GM21723 (cell line): ENCODE measurements around the gene TMEM208.
A peak's percentile ranks its signal among the peaks of the same experiment; 100 is the strongest.

Experiments used
- ATAC-seq: cut with Tn5 transposase; IDR thresholded peaks from one replicate; pipeline ENCODE4 v1.9.1; 2021; ENCODE audit warnings: mild to moderate bottlenecking, moderate library complexity; ENCODE audit not compliant: unreplicated experiment

Gene TMEM208

DNA sequence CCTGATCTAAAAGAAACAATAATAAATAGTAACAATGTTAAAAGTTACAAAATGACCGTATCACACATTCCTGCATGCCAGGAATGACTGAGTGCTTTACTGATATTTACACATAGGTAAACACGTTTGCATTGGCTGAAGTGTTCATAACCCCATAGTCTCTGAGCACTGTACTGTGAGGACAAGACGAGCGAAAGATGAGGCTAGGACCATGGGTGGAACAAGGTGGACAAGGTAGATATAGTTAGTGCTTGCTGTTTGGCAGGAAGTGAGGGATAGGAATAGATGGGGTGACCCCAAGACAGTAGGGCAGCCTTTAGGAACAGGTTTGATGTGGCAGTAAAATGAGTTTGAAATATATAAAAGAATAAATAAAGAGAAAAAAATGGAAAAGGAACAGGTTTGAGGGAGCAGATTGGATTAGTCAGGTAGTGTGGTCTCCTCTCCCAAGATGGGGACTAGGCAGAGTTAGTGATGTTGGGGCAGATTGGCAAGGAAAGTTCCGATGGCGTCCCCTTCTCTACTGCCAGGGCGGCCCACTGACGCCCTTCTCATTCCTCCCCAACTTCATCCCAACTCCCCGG, 35.4 kb upstream of the TMEM208 start:
- ATAC-seq, result peak; percentile 5

DNA sequence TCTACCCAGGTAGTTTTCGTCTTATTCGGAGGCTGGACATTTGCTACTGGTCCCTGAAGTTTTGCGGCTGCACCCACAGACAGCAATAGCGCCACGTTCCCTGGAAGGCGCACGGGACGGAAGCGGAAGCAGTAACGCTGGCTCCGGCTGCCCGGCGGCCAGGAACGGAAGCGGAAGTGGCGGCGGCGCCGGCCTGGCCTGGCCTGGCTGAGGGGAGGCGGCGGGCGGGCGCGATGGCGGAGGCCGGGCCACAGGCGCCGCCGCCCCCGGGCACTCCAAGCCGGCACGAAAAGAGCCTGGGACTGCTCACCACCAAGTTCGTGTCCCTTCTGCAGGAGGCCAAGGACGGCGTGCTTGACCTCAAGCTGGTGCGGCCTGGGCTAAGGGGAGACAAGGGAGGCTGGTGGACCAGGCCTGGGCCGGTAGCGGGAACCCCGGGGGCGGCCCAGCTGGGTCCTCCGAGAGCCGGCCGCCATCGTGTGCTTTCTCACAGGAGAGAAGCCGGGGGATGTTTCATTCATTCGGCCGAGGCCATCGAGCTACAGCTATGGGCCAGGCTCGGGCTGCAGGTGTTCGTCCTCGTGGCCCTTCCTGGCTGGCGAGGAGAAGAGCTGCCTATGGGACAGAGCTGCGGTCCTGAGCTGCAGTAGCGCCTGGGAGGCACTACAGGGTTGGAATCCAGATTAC, 34.8 kb upstream of the TMEM208 start, which contains the start of gene E2F4:
TSS of gene E2F4 (plus strand) at position 161 of the 687 bp plus-strand sequence. CDS start at position 234, 73 bp downstream.
- ATAC-seq, result peak; percentile 81

DNA sequence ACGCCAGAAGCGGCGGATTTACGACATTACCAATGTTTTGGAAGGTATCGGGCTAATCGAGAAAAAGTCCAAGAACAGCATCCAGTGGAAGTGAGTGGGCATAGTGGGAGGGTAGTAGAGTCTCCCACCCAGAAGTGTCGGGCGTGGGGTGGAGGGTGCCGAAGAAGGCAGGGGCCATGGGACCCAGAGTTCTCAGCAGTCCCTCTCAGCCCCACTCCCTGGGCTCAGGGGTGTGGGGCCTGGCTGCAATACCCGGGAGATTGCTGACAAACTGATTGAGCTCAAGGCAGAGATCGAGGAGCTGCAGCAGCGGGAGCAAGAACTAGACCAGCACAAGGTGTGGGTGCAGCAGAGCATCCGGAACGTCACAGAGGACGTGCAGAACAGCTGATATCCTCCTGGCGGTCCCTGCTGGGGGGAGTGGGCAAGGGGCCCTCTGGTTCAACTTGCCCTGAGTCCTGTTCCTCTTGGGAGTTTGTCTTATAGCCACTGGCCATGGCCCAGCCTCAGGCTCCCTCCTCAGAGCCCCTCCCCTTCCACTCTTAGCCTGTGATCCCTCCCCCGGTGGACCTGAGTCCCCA, 34.1 kb upstream of the TMEM208 start:
- ATAC-seq, result peak; percentile 8

DNA sequence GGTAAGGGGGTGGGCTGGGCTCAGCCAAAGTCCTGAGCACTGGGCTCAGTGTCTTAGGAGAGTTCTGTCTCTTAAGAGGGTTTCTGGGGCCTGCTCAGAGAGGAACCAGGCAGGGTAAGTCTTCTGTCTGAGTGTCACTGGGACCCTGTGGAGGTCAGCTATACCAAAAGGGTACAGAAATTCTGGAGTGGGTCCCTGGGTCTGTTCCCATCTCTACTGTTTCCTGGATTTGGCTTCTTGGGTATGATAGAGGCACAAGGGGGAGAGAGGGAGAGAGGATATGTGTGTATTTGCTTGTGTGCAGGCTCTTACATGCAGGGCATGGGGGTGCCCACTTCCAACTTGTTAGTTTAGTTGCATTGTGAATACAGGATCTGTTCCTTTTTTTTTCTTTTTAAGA, 33.4 kb upstream of the TMEM208 start:
- no peak for ATAC-seq

DNA sequence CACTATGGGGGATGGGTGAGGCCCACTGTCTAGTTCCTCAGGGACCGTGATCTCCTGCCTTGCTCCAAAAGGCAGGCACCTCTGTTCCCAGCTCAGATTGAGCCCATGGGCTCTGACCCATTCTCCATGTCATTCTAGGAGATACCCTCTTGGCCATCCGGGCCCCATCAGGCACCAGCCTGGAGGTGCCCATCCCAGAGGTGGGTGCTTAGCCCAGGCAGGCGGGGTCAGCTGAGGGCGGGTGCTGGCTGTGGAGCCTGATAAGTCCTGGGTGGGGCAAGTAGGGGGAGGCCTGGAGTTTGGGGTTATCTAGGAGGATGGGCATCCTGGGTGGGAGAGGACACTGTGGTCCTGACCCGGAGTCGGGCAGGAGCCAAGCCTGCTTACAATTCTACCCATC, 32.7 kb upstream of the TMEM208 start:
- ATAC-seq, result no peak

GRCh38 chr16:67195676-67196075, 31.3 kb upstream of the TMEM208 start:
- no peak for ATAC-seq

DNA sequence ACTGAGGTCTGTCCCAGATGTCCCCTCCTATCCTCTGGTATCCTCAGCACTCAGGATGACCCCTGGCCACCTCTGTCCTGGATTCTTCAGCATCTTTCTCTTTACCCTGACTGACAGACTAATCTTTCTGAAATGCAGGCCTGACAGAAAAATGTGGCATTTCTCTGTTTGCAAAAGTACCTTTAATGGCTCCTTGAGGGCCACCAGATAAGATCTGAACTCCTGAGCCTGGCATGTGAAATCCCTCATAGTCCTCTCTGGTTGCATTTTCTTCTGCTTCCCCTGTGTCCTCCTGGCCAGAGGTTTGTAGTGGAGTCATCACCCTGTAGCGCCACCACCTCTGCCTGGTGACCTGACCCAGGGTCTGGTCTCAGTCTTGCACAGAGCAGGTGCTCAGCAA, 30.0 kb upstream of the TMEM208 start:
- ATAC-seq, result no peak

DNA sequence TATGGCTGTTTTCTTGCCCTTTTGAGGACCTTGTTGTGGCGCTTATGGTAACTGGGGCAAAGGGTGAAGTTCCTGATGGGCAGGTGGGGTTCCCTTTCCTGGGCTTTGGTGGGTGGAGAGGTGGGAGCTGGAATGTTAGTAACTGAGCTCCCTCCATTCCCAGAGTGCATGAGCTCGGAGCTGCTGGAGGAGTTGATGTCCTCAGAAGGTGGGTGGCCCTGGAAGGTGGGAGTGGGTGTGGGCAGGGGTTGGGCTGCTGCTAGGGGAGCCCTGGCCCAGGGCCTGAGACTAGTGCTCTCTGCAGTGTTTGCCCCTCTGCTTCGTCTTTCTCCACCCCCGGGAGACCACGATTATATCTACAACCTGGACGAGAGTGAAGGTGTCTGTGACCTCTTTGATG, 29.2 kb upstream of the TMEM208 start:
- no peak for ATAC-seq

DNA sequence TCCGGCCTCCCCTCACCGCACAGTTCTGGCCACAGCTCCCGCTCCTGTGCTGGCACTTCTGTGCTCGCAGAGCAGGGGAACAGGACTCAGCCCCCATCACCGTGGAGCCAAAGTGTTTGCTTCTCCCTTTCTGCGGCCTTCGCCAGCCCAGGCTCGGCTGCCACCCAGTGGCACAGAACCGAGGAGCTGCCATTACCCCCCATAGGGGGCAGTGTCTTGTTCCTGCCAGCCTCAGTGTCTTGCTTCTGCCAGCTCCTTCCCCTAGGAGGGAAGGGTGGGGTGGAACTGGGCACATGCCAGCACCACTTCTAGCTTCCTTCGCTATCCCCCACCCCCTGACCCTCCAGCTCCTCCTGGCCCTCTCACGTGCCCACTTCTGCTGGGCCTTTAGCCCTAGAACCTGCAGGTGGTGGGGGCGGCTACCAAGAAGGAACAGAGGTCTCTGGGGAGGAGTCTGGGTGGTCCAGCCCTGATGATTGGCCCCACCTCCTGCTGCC, 28.6 kb upstream of the TMEM208 start:
- no peak for ATAC-seq

GRCh38 chr16:67199011-67199807, 27.7 kb upstream of the TMEM208 start, which contains the start of gene ELMO3:
TSS of gene ELMO3 (plus strand) at chr16:67199131. CDS start at chr16:67199327, 196 bp downstream.
- no peak for ATAC-seq

DNA sequence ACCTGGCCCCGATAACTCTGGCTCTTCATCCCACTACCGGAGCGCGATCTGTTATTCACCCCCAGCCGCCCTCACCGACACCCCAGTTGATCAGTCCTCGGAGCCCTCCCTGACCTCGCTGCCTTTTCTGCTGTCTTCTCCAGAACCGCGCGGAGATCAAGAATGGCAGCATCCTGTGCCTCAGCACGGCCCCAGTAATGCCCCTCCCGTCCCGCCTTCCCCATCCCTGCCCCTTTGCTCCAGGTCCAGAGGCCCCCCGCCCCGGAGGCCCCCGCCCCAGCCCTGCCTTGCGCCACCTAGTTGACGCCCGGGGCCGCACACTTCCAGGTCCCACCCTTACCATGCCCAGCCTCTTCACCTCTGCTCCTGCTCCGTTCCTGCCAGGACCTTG, 27.1 kb upstream of the TMEM208 start:
- ATAC-seq, result no peak

DNA sequence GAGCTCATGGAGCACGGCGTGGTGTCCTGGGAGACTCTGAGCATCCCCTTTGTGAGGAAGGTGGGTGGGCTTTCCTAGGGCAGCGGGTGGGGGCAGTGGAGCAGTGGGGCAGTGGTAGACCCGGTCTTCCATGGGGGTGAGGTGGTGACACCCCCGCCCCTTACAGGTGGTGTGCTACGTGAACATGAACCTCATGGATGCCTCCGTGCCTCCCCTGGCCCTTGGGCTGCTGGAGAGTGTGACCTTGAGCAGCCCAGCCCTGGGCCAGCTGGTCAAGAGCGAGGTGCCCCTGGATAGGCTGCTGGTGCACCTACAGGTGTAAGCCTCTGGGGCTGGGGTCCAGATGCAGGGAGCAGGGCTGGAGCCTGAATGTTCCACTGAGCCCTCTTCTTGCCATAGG, 26.4 kb upstream of the TMEM208 start:
- no peak for ATAC-seq

DNA sequence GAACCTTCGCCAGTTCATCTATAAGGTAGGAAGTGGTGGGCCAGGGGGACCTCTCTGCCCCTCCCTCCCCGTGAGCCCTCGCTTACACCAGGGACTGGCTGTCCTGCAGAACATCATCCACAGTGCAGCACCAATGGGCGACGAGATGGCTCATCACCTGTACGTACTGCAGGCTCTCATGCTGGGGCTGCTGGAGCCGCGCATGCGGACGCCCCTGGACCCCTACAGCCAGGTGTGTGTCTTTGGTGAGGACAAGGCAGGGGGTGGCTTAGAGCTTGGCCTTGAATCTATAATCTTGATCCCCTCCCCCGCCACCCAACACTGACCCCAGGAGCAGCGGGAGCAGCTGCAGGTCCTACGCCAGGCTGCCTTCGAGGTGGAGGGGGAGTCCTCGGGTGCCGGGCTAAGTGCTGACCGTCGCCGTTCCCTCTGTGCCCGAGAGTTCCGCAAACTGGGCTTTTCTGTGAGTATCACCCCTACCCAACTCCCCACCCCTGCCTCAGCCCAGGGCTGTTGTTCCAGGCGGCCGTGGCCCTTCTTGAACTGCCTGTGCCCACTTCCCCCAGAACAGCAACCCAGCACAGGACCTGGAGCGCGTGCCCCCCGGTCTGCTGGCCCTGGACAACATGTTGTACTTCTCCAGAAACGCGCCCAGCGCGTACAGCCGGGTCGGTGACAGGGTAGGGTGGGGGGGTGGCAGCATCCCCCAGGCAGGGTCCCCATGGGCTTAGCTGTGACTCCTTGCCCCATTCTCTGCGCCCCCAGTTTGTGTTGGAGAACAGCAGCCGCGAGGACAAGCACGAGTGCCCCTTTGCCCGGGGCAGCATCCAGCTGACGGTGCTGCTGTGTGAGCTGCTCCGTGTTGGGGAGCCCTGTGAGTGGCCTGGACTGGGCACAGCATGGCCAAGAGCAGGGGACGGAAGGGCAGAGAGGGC, 25.3 kb upstream of the TMEM208 start:
- ATAC-seq, result no peak

DNA sequence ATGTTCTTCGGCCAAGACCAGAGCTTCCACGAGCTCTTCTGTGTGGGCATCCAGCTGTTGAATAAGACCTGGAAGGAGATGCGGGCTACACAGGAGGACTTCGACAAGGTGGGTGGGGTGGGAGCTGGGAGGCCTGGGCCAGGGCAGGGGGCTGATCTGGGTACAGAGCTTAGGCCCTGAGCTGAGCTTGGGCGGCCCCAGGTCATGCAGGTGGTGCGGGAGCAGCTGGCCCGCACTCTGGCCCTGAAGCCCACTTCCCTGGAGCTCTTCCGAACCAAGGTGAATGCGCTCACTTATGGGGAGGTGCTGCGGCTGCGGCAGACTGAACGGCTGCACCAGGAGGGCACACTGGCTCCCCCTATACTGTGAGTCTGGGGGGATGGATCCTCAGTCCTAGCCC, 24.5 kb upstream of the TMEM208 start:
- ATAC-seq, result no peak

DNA sequence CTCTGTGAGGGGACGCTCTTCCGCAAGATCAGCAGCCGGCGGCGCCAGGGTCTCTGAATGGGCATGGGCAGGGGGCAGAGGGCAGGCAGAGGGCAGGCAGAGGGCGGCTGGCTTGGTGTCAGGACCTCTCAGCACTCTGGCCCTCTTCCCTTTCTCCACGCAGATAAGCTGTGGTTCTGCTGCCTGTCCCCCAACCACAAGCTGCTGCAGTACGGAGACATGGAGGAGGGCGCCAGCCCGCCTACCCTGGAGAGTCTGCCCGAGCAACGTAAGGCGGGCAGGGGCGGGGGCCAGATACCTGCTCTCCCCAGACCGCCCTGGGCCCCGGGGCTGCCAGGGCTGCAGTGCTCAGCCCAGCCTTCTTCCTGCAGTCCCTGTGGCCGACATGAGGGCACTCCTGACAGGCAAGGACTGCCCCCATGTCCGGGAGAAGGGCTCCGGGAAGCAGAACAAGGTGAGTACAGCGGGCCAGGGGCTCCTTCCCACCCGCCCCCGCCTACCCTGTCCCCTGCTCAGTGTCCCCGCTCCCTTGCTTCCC, 23.9 kb upstream of the TMEM208 start:
- no peak for ATAC-seq

DNA sequence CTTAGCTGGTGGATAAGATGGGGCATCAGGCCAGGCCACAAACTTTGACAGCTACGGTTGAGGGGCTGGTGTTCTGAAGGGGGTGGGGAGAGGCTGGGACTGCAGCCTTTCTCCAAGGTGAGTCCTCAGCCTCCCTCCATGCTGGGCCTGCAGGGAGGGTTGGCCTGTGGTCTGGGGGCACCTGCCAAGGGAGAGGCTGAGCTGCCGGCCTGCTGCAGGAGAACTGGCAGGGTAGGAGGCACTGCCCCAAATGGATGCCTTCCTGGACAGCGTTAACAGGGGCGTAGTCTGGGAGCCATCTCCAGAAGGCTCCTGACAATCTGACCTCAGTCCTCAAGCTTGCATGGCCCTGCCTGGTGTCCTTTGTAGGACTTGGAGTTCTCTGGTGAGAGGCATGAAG, 22.9 kb upstream of the TMEM208 start:
- no peak for ATAC-seq

- no peak for ATAC-seq
These were observed 20.6 kb upstream of the TMEM208 start for GRCh38 chr16:67206129-67206837.

GRCh38 chr16:67206838-67207248, 20.1 kb upstream of the TMEM208 start:
- ATAC-seq, result no peak
